ENCODE measurements around the gene UBAP1L.
A peak's percentile ranks its signal among the peaks of the same experiment; 100 is the strongest.
"Not testable (repeated sequence)": the region's sequence is repeated elsewhere in the genome, so short reads cannot be mapped to it uniquely, and the experiment has no call there.

The UBAP1L gene

GRCh38 chr15:65085990-65086679, 28.9 kb downstream of the UBAP1L start:
- in situ Hi-C loops (cut with HindIII; ENCODE audit: low pct_unique_long_range_greater_than_20kb, low sequenced_read_pairs): no loop called here
- DNase-seq (ENCODE audit: low read depth in 1 of 2, low spot score in 1 of 2): peak; percentile 51 to 71
- TF ChIP-seq JUND (IDR thresholded peaks at IDR 0.05; ENCODE audit: low read depth): no peak

DNA sequence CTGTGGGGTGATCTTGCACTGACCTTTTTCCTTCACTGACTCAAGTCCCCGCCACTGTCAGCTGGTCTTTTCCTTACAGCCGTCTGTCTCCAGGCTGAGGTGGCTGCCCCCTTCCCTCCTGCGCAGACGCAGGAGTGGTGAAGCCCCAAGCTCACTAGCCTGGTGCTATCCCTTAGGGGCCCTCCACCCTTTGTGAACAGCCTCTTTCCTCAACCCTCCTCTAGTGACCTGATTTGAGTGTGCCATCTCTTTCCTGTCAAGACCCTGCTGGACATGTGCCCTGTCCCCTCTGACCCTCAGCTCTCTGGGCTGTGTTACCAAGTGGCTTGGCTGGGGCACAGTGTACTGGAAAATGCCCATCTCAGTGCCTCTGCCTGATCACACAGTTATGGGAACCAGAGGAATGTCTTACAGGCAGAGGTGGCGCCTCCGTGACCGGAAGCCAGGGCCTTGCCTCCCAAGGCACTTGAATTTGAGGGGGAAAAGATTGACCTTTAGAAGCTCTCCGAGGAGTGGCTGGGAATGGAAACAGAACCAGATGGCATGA, 29.7 kb downstream of the UBAP1L start:
- in situ Hi-C loops (cut with HindIII; ENCODE audit: low pct_unique_long_range_greater_than_20kb, low sequenced_read_pairs): no loop called here
- TF ChIP-seq JUND (IDR thresholded peaks at IDR 0.05; ENCODE audit: low read depth): no peak
- no peak for DNase-seq (ENCODE audit: low read depth in 1 of 2, low spot score in 1 of 2)

DNA sequence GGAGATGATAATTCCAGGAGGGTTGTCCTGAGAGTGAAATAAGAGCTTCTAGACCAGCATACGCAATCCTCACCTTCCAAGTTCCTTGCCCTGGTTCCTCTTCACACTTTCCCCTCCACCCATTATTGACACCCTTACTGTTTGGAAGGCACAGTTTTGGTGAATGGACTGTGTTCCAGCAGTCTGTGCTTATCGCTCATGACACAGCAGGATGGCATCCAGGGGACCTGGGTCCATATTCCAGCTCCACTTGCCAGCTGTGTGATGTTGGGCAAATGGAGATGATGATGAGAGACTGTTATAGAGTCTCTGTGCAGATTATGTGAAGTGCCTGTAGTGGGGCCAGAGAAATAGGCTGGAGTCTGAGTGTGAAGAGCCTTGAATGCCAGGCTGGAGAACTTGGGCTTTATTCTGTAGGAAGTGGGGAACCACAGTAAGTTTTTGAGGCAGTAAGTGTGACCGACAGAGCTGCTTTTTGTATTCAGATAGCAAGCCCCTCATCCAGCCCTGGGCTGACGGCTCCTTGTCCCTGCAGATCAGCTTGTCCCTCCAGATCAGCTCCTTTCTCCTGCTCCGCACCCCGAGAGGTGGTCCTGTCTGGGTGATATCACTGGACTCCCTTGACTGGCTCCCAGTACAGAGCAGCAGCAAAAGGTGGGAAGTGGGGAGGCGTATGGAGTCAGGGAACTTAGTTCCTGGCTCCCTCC, 30.3 kb downstream of the UBAP1L start:
- in situ Hi-C loops (cut with HindIII; ENCODE audit: low pct_unique_long_range_greater_than_20kb, low sequenced_read_pairs): no loop called here
- DNase-seq (ENCODE audit: low read depth in 1 of 2, low spot score in 1 of 2): no peak
- TF ChIP-seq JUND (IDR thresholded peaks at IDR 0.05; ENCODE audit: low read depth): no peak

GRCh38 chr15:65083262-65083701, 31.7 kb downstream of the UBAP1L start:
- in situ Hi-C loops (cut with HindIII; ENCODE audit: low pct_unique_long_range_greater_than_20kb, low sequenced_read_pairs): no loop called here
- no peak for TF ChIP-seq JUND (IDR thresholded peaks at IDR 0.05; ENCODE audit: low read depth)
- peak in 1 of 2 experiments; percentile 41 for DNase-seq (ENCODE audit: low read depth in 1 of 2, low spot score in 1 of 2)

DNA sequence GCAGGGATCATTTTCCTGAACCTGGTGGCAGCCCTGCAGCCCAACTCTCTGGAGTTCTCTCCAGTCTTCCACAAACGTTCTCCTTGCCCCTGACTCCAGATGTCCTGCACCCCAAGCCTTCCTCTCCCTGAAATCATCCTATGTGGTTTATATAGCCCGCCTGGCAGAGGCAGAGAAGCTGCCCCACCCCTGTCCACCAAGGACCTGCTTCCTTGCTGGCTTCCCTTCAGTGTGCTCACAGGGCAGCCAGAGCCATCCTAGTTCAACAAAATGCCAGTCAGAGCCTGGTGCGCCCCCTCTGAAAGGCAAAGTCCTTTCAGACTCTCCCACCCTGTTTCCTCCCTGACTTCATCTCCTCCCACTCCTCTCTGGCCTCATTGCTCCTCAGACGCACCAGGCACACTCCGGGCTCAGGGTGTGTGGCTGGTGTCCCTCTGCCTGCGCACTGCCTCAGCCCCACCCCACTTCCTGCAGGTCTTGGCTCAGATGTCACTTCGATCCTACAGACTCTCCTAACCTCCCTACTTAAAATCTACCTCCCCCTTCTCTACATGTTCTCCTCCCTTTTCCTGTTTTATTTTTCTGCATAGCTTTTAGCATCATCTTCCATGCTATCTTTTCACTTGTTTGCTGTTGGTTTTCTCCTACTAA, 32.6 kb downstream of the UBAP1L start:
- no peak for TF ChIP-seq JUND (IDR thresholded peaks at IDR 0.05; ENCODE audit: low read depth)
- no peak for DNase-seq (ENCODE audit: low read depth in 1 of 2, low spot score in 1 of 2)
- in situ Hi-C loops (cut with HindIII; ENCODE audit: low pct_unique_long_range_greater_than_20kb, low sequenced_read_pairs): no loop called here

- in situ Hi-C loops (cut with HindIII; ENCODE audit: low pct_unique_long_range_greater_than_20kb, low sequenced_read_pairs): no loop called here
- no peak for TF ChIP-seq JUND (IDR thresholded peaks at IDR 0.05; ENCODE audit: low read depth)
- DNase-seq (ENCODE audit: low read depth in 1 of 2, low spot score in 1 of 2): no peak
These were observed 33.2 kb downstream of the UBAP1L start for GRCh38 chr15:65081758-65082157.

DNA sequence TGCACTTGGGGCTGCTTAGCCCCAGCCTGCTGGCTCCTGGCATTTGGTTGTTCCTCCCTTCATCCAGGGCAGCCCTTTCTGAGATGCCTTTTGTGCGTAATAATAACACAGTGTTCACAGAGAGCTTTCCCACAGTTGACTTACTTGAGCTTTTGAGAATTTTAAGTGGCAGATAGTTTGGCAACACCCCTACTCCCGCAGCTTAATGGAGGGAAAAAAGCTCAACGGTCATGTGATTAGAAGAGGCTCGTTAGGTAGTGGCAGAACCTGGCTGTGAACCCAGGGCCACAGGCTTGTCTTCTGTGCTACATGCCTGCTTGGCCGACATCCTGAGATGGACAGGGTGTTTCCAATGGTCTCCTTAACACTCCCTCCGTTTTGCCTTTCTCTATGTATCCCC, 33.7 kb downstream of the UBAP1L start:
- in situ Hi-C loops (cut with HindIII; ENCODE audit: low pct_unique_long_range_greater_than_20kb, low sequenced_read_pairs): no loop called here

DNA sequence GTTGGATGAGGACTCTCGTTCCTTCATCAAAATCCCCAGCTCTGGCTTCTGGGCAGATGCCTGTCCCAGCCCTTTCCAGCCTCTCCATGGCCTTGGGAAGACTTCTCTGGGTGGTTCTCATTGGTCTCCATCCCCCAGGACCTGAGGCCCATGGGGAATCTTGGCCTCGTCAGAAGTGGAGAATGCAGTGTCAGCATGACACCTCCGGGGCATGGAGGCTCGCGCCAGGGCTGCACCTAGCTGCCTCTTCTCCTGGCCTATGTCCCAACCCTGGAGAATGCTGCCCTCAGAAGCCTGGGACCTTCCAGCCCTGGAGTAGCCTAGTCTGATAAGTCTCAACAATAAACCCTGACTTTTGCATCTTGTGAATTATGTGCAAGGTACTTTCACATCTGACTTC, 35.4 kb downstream of the UBAP1L start:
- TF ChIP-seq JUND (IDR thresholded peaks at IDR 0.05; ENCODE audit: low read depth): no peak
- in situ Hi-C loops (cut with HindIII; ENCODE audit: low pct_unique_long_range_greater_than_20kb, low sequenced_read_pairs): no loop called here
- no peak for DNase-seq (ENCODE audit: low read depth in 1 of 2, low spot score in 1 of 2)

More for the DNA sequence above, 33.7 kb downstream of the UBAP1L start:
- DNase-seq (ENCODE audit: low read depth in 1 of 2, low spot score in 1 of 2): no peak
- no peak for TF ChIP-seq JUND (IDR thresholded peaks at IDR 0.05; ENCODE audit: low read depth)

GRCh38 chr15:65077981-65078352, 37.0 kb downstream of the UBAP1L start:
- no peak for DNase-seq (ENCODE audit: low read depth in 1 of 2, low spot score in 1 of 2)
- in situ Hi-C loops (cut with HindIII; ENCODE audit: low pct_unique_long_range_greater_than_20kb, low sequenced_read_pairs): no loop called here
- no peak for TF ChIP-seq JUND (IDR thresholded peaks at IDR 0.05; ENCODE audit: low read depth)

DNA sequence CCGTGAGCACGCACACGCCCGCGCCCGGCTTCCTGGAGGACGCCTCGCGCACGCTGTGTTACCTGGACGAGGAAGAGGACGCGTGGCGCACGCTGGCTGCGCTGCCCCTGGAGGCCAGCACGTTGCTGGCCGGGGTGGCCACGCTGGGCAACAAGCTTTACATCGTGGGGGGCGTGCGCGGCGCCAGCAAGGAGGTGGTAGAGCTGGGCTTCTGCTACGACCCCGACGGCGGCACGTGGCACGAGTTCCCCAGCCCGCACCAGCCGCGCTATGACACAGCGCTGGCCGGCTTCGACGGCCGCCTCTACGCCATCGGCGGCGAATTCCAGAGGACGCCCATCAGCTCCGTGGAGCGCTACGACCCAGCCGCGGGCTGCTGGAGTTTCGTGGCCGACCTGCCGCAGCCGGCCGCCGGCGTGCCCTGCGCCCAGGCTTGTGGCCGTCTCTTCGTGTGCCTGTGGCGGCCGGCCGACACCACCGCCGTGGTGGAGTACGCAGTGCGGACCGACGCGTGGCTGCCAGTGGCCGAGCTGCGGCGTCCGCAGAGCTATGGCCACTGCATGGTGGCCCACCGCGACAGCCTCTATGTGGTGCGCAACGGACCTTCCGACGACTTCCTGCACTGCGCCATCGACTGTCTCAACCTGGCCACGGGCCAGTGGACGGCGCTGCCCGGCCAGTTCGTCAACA, 37.6 kb downstream of the UBAP1L start:
- DNase-seq (ENCODE audit: low read depth in 1 of 2, low spot score in 1 of 2): no peak
- in situ Hi-C loops (cut with HindIII; ENCODE audit: low pct_unique_long_range_greater_than_20kb, low sequenced_read_pairs): no loop called here
- TF ChIP-seq JUND (IDR thresholded peaks at IDR 0.05; ENCODE audit: low read depth): no peak

GRCh38 chr15:65076486-65077290, 38.3 kb downstream of the UBAP1L start, which contains the start of gene KBTBD13:
KBTBD13 (plus strand) TSS chr15:65076746; CDS start chr15:65076816, 70 bp downstream.
- no peak for TF ChIP-seq JUND (IDR thresholded peaks at IDR 0.05; ENCODE audit: low read depth)
- in situ Hi-C loops (cut with HindIII; ENCODE audit: low pct_unique_long_range_greater_than_20kb, low sequenced_read_pairs): no loop called here
- DNase-seq (ENCODE audit: low read depth in 1 of 2, low spot score in 1 of 2): no peak

DNA sequence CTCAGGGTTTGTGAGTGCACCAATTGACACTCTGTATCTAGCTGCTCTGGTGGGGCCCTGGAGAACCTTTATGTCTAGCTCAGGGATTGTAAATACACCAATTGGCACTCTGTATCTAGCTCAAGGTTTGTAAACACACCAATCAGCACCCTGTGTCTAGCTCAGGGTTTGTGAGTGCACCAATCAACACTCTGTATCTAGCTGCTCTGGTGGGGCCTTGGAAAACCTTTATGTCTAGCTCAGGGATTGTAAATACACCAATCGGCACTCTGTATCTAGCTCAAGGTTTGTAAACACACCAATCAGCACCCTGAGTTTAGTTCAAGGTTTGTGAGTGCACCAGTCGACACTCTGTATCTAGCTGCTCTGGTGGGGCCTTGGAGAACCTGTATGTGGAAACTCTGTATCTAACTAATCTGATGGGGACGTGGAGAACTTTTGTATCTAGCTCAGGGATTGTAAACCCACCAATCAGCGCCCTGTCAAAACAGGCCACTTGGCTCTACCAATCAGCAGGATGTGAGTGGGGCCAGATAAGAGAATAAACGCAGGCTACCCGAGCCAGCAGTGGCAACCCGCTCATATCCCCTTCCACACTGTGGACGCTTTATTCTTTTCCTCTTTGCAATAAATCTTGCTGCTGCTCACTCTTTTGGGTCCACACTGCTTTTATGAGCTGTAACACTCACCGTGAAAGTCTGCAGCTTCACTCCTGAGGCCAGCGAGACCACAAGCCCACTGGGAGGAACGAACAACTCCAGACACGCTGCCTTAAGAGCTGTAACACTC, 39.2 kb downstream of the UBAP1L start:
- DNase-seq (ENCODE audit: low read depth in 1 of 2, low spot score in 1 of 2); in situ Hi-C loops (cut with HindIII; ENCODE audit: low pct_unique_long_range_greater_than_20kb, low sequenced_read_pairs): not testable (repeated sequence)

GRCh38 chr15:65074946-65075345, 40.1 kb downstream of the UBAP1L start:
- in situ Hi-C loops (cut with HindIII; ENCODE audit: low pct_unique_long_range_greater_than_20kb, low sequenced_read_pairs): not testable (repeated sequence)

More at GRCh38 chr15:65074946-65075345, 40.1 kb downstream of the UBAP1L start:
- not testable (repeated sequence) for DNase-seq (ENCODE audit: low read depth in 1 of 2, low spot score in 1 of 2)

Data from T47D (cell line).